Astrocyte (in vitro differentiated cells and primary cell): ENCODE measurements around the gene TULP3.

Source experiments
- CTCF ChIP-seq: IDR thresholded peaks from 2 replicates; pipeline ENCODE4 v1.5.1; 2011; ENCODE audit warnings: low read depth, mild to moderate bottlenecking, inconsistent platforms, low read length, moderate library complexity; ENCODE audit not compliant: insufficient read depth
- EZH2 ChIP-seq: IDR thresholded peaks from 2 replicates; pipeline ENCODE4 v1.6.1; 2012; ENCODE audit warnings: mild to moderate bottlenecking, low read length, inconsistent platforms; ENCODE audit not compliant: insufficient read depth

- peak; percentile 56 for TF ChIP-seq CTCF
- no peak for TF ChIP-seq EZH2
These were observed 53.8 kb downstream of the TULP3 start for GRCh38 chr12:2944401-2945047.
